K562 (cell line): ENCODE results near the gene MATN1. TPM values are rescaled to one million over a fixed set of nuclear protein-coding genes. Genes with fewer than 3 reads are reported as not detected.

Experiments
- ARID4B ChIP-seq: sonication (generic); formaldehyde crosslinking; IDR thresholded peaks from 2 replicates; pipeline ENCODE4 v1.8.0; 2022; ENCODE audit warnings: mild to moderate bottlenecking, missing genetic modification reagents
- C11orf30 ChIP-seq: fragments of 450-650 bp; IDR thresholded peaks from 2 replicates; pipeline ENCODE4 v1.6.1; 2016; ENCODE audit warnings: low read depth, mild to moderate bottlenecking
- GATA2 ChIP-seq: sonication (generic); formaldehyde crosslinking; IDR thresholded peaks from 2 replicates; pipeline ENCODE4 v1.4.0; 2020; ENCODE audit warnings: mild to moderate bottlenecking, missing genetic modification reagents
- GTF2F1 ChIP-seq: IDR thresholded peaks from 2 replicates; pipeline ENCODE4 v1.6.1; 2011; ENCODE audit warnings: low read depth, low read length, improper control_type of control experiment
- KDM1A ChIP-seq, 2 experiments: fragments of 450-650 bp; IDR thresholded peaks; 2 replicates each; pipeline ENCODE4 v1.6.1; 2016; ENCODE audit warnings: mild to moderate bottlenecking in 2 of 2
- MBD1 ChIP-seq: fragments of 250-450 bp; sonication (Bioruptor Pico); IDR thresholded peaks from 2 replicates; pipeline ENCODE4 v1.8.0; 2022; ENCODE audit warnings: inconsistent platforms
- MXI1 ChIP-seq: IDR thresholded peaks from 2 replicates; pipeline ENCODE4 v1.6.1; 2011; ENCODE audit warnings: low read depth, mild to moderate bottlenecking, improper control_type of control experiment, low read length
- NCOA2 ChIP-seq, 2 experiments: fragments of 450-650 bp; IDR thresholded peaks; 2 replicates each; pipeline ENCODE4 v1.6.1; 2018; ENCODE audit warnings: mild to moderate bottlenecking in 2 of 2, moderate library complexity in 1 of 2; ENCODE audit not compliant: partially characterized antibody in 2 of 2
- SNAPC5 ChIP-seq: fragments of 250-450 bp; sonication (Bioruptor Pico); IDR thresholded peaks from 2 replicates; pipeline ENCODE4 v1.8.0; 2021; ENCODE audit warnings: moderate library complexity, mild to moderate bottlenecking, inconsistent platforms
- TCF3 ChIP-seq: sonication (generic); formaldehyde crosslinking; IDR thresholded peaks from 2 replicates; pipeline ENCODE4 v1.4.0; 2020; ENCODE audit warnings: mild to moderate bottlenecking, missing genetic modification reagents
- TFE3 ChIP-seq: fragments of 450-650 bp; formaldehyde crosslinking; IDR thresholded peaks from 2 replicates; pipeline ENCODE4 v1.4.0; 2020; ENCODE audit warnings: mild to moderate bottlenecking, mixed read lengths
- ZBTB12 ChIP-seq: fragments of 250-450 bp; sonication (Bioruptor Pico); IDR thresholded peaks from 2 replicates; pipeline ENCODE4 v1.4.0; 2020
- ZNF239 ChIP-seq: fragments of 250-450 bp; sonication (Bioruptor Pico); IDR thresholded peaks from 2 replicates; pipeline ENCODE4 v1.4.0; 2020; ENCODE audit warnings: mild to moderate bottlenecking
- ZNF699 ChIP-seq: fragments of 250-450 bp; sonication (Bioruptor Pico); IDR thresholded peaks from 2 replicates; pipeline ENCODE4 v1.8.0; 2021; ENCODE audit warnings: mild to moderate bottlenecking, moderate library complexity; ENCODE audit not compliant: insufficient replicate concordance
- polyA plus RNA-seq, 8 experiments: library from polyadenylated mRNA; depleted of rRNA in 4 of 8; stranded (reverse) in 5 of 8; unstranded in 3 of 8; fragments of >200 nt; fragmentation: Nextera tagmentation in 2 of 8; fragmentation: Illumina TruSeq in 1 of 8; extraction: Ambion mirVana in 2 of 8; extraction: Trizol in 1 of 8; gene quantifications; 2 replicates each; pipeline versions ENCODE4 v1.2.1 to v1.2.3, GENCODE V29; 2011 to 2014; ENCODE audit warnings: inconsistent platforms in 1 of 8, missing spikeins in 1 of 8
- total RNA-seq, 7 experiments: library from RNA; depleted of rRNA in 6 of 7; stranded (reverse); fragments of >200 nt in 6 of 7; fragmentation: Illumina TruSeq in 2 of 7; extraction: Trizol in 2 of 7; gene quantifications; 2 replicates each; pipeline versions ENCODE4 v1.2.1 to v1.2.3, GENCODE V29; 2011 to 2021; ENCODE audit warnings: low replicate concordance in 1 of 7
- TF ChIP-seq, protein P1 (sequence below): fragments of 450-650 bp; IDR thresholded peaks from 2 replicates; pipeline ENCODE4 v1.6.1; 2016; ENCODE audit warnings: mild to moderate bottlenecking

Gene MATN1
- total and polyA plus RNA-seq, 9 of the 15 experiments (the other 6 are each of a cell fraction or from before 2014, with no cell fraction given) = 0.10 to 2.3 (median 1.2) TPM

- peak; percentile 85 for TF ChIP-seq ARID4B (CRISPR knock-in tag)
- TF ChIP-seq TCF3 = peak; percentile 100
- TF ChIP-seq GTF2F1 = peak; percentile 36; the same call in 1 of the 2 replicates
- TF ChIP-seq ZNF239 (CRISPR knock-in tag) = peak; percentile 84
- TF ChIP-seq, protein P1, sequence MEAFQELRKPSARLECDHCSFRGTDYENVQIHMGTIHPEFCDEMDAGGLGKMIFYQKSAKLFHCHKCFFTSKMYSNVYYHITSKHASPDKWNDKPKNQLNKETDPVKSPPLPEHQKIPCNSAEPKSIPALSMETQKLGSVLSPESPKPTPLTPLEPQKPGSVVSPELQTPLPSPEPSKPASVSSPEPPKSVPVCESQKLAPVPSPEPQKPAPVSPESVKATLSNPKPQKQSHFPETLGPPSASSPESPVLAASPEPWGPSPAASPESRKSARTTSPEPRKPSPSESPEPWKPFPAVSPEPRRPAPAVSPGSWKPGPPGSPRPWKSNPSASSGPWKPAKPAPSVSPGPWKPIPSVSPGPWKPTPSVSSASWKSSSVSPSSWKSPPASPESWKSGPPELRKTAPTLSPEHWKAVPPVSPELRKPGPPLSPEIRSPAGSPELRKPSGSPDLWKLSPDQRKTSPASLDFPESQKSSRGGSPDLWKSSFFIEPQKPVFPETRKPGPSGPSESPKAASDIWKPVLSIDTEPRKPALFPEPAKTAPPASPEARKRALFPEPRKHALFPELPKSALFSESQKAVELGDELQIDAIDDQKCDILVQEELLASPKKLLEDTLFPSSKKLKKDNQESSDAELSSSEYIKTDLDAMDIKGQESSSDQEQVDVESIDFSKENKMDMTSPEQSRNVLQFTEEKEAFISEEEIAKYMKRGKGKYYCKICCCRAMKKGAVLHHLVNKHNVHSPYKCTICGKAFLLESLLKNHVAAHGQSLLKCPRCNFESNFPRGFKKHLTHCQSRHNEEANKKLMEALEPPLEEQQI = peak; percentile 99
- peak; percentile 77 for TF ChIP-seq ZBTB12 (CRISPR knock-in tag)
- no peak for TF ChIP-seq SNAPC5 (CRISPR knock-in tag)
- TF ChIP-seq KDM1A (IDR thresholded peaks at IDR 0.05) = peak; percentile 99 to 100
- peak; percentile 8 for TF ChIP-seq TFE3 (CRISPR knock-in tag)
- TF ChIP-seq ZNF699 (CRISPR knock-in tag) = no peak
- TF ChIP-seq MBD1 (CRISPR knock-in tag) = no peak
- no peak for TF ChIP-seq NCOA2 (IDR thresholded peaks at IDR 0.05; ENCODE audit: partially characterized antibody in 2 of 2)
- peak; percentile 88 for TF ChIP-seq MXI1
- no peak for TF ChIP-seq C11orf30
- TF ChIP-seq GATA2 (CRISPR knock-in tag) = peak; percentile 100
Observed at GRCh38 chr1:30768830-30769718, 45.7 kb upstream of the MATN1 start (continued).
